Stimulated activated CD4-positive, alpha-beta T cell treated with anti-CD3 and anti-CD28 coated beads, Interleukin-4, amount 100 ng/mL, for 1 hour (primary cell): ENCODE measurements around the gene TLDC2.
"Not testable (repeated sequence)": the region's sequence is repeated elsewhere in the genome, so short reads cannot be mapped to it uniquely, and the experiment has no call there.

ENCODE experiments used
- DNase-seq: peaks from one replicate; pipeline ENCODE4 v3.0.0-alpha.2; 2020

TLDC2 gene

DNA sequence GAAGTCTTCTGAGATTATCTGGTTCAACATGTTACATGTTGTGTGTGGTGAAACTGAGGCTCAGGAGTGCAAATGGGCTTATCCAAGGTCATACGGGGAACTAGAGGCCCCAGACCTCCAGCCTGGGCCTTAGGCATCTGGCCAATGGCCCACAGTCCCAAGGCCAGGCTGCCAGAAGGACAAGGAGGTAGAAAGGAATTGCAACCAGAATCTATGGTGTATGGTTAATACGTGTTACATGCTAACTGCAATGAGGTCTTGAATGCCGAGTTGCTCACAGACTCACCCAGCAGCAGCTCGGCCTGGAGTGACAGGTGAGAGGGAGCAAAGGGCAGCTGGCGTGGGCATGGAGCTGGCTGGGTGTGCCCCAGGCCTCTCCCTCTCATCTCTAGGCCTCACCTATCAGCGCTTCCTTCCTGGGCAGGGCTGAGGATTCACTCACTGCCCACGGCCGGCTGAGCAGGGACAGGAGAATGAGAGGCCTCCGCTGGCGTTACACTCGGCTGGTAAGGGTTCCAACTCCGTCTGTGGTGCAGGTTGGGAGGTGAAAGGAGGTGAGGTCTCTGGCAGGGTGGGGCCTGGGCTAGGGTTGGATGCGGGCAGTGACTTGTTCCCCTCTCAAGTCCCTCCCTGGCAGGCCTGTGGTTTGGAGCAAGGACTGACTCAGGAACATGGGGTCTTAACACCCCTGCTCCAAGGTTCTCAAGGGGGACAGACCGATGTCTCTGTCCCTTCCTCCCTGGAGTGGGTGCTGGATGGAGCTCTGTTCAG is at the start of gene TLDC2:
TSS of gene TLDC2 (plus strand) at position 437 of the 771 bp plus-strand sequence. CDS start at position 474, 37 bp downstream.
- no peak for DNase-seq

DNA sequence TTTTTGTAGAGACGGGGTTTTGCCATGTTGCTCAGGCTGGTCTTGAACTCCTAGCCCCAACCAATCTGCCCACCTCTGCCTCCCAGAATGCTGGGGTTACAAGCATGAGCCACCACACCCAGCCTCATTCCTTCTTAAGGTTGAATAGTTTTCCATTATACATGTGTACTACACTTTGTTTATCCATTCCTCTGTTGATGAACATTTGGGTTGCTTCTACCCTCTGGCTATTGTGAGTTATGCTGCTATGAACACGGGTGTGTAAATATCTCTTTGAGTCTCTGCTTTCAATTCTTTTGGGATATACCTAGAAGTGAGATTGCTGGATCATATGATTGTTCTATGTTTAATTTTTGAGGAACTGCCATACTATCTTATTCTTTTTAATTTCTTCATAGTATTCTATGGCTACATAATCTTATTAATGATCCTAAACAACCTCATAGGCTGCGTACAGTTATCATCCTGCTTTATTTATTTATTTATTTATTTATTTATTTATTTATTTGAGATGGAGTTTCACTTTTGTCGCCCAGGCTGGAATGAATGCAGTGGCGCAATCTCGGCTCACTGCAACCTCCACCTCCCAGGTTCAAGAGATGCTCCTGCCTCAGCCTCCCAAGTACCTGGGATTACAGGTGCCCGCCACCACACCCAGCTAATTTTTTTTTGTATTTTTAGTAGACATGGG is 49.2 kb upstream of the TLDC2 start:
- DNase-seq, result no peak

DNA sequence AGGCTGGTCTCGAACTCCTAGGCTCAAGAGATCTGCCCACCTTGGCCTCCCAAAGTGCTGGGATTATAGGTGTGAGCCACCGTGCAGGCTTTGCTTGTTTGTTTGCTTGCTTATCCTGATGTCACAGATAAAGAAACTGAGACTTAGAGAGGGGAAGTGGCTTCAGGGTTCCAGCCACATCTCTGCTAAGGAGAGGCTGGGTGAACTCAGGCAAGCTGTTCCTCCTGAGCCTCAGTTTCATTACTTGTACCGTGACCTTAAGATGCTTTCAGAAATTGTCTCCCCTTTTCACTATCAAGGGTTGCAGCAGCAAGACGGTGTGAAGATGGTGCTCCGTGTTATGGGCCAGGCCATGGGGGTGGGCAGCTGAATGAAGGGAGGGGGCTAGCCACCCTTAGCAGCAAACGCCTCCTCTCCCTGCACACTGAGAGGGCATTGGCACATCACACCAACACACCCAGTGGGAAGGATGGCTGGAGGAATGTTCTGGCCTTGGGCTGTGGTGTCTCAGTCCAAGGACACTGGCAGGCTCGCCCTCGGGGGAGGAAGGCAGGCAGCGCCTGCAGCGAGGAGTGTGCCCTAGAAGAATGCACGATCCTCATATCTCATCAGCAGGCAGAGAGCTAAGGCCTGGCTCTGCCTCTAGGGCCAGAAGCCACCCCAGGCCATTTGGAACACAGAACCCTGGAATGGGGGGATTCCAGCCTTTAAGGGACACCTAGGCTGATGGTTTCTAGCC is 48.2 kb upstream of the TLDC2 start:
- no peak for DNase-seq

DNA sequence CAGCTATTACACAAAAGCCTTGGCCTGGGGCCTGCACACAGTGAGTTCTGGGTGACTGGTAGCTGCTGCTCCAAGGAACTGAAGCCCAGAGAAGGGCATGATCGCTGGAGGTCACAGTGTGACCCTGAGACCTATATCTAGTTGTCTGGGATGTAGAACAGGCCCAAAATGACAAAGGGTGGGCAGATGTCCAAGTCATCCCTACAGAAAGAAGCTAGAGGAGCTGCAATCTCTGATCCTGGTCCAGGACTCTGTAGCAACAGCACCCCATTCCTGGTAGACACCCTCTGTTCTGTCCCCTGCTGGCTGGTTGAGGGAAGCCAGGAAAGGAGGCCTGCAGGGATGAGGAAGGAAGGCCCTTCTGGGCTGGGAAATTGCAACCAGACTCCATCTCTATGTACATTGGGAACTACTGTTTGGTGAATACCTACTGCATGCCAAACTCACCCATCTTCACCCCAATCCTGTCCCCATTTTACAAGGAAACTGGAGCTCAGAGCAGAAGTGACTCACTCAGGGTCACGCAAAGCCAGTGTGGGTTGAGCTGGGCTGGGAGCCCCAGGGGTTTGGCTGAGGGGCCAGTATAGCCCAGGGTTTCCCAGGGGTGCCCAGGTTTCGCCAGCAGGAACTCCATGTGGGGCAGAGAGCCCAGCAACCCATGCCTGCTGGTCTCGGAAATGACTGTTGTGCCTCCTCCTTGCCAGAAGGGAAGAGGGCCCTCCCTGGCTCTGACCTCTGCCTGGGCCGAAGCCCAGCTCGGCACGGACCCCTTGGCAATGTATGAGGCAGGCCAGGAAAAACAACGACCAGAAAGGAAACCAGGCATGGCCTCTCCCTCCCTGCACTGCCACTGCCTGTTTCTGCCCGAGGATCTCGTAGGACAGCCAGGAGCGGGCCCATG is 44.9 kb upstream of the TLDC2 start:
- DNase-seq, result no peak

DNA sequence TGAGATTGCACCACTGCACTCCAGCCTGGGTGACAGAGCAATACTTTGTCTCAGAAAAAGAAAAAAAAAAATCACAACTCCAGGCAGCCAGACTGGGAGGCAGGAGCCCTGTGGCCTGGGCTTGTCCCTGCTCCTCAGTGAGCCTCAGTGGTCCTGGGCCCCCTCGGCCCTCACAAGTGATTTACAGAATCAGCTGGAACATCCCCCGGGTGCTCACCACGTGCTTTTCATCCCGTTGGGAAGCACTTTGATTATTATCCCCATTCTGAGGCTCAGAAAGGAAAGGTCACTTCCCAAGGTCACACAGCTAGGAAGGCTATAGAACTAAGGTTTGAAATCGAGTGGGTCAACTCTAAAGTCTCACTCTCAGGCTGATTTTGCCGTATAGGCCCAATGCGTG is 43.1 kb upstream of the TLDC2 start:
- no peak for DNase-seq

DNA sequence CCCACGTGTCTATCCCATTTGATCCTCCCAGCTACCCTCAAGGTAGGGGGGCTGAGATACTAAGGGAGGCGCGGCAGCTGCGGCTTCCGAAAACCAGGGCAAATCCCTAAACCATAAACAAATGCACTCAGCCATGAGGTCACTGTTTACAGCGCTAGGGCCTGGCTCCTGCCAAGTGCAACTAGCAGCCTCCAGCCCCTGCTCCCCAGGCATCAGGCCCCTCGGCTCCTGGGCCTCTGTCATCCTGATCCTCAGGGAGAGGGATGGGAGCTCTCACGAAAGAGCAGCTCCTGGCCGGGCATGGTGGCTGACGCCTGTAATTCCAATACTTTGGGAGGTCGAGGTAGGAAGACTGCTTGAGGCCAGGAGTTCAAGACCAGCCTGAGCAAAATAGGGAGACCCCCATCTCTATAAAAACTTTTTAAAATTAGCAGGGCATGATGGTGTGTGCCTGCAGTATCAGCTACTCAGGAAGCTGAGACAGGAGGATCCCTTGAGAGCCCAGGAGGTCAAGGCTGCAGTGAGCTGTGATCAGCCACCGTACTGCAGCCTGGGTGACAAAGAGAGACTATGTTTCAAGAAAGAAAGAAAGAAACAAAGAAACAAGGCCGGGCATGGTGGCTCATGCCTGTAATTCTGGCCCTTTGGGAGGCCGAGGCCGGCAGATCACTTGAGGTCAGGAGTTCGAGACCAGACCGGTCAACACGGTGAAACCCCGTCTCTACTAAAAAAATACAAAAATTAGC is 42.5 kb upstream of the TLDC2 start:
- no peak for DNase-seq

DNA sequence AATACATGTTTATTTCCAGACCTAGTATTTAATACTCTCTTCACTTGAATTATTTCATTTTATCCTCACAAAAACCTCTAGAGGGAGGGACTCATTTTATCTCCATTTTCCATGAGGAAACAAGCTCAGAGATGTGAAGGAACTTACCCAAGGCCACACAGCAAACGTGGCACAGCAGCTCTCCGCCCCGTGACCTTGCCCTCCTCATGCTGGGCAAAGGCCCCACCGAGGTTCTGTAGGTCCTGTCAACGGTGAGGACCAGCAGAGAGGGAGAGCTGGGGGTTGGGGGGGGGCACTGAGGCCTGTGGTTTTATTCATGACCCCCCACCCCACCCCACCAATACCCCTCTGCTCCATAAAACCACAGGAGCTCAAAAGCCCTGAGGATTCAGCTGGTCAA is 40.9 kb upstream of the TLDC2 start:
- DNase-seq, result no peak

DNA sequence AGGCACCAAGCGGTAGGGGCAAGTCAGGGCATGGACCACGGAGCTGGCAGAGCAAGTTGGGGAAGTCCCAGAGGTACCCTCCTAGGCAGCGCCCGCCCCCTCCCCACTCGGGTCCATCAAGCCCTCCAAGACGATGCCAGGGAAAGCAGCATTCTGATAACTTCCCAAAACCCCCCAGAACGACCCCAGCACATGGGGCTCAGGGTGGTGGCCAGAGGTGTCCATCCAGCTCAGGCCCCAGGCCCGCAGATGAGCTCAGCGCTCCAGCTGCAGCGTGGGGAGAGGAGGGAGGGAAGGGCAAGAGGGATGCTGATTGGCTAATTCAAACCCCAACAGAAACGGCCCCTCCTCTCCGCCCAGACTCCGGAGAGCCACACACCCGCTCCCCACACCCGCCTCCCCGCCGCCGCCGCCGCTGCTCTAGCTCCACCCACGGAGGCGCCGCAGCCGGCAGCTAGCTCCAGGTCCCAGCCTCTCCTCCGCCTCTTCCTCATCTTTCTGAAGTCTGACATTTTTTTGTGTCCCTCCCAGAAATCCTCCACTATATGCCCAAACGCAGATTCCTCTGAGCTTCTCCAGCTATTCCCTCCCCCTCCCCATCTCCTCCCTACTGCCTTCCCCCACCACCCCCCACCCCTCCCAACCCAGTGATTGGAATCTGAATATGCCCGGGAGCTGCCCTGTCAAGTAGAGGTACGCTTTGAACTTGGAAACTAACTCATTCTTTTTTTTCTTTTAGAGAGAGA is 40.3 kb upstream of the TLDC2 start:
- peak; percentile 78 for DNase-seq

DNA sequence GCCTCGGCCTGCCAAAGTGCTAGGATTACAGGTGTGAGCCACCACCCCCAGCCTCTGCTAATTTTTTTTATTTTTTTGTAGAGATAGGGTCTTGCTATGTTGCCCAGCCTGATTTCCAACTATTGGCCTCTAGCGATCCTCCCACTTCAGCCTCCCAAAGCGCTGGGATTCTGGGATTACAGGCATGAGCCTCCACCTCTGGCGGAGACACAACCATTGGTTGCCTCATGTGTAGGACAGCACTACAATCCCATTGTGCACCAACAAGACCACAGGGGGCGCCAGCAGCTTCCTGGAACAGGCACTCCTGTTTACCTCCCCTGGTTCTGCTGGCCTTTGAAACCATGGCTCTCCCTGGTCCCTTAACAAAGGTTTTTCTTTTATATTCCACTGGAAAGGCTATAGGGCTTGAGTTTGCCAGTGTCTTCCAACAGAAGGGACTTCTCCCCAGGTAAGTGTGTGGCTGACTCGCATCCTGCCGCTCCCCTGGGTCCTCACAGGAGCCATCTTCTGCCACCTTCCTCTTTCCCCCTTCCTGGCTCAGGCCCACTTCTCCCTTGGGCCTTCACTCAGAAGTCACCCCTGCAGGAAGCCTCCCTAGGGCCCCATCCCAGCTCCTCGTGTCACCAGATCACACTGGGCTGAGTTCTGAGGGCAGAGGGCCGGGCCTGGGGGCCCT is 39.2 kb upstream of the TLDC2 start:
- peak; percentile 51 for DNase-seq

DNA sequence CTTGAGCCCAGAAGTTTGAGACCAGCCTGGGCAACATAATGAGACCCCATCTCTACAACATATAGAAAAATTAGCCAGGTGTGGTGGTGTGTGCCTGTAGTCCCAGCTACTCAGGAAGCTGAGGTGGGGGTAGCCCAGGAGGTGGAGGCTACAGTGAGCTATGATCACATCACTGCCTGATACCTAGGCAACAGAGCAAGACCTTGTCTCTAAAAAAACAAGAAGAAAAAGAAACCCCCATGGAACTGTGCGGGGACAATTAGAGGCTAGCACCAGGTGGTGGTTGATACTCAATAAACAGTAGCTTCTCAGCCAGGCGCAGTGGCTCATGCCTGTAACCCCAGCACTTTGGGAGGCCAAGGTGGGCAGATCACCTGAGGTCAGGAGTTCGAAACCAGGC is 37.6 kb upstream of the TLDC2 start:
- DNase-seq, result not testable (repeated sequence)

DNA sequence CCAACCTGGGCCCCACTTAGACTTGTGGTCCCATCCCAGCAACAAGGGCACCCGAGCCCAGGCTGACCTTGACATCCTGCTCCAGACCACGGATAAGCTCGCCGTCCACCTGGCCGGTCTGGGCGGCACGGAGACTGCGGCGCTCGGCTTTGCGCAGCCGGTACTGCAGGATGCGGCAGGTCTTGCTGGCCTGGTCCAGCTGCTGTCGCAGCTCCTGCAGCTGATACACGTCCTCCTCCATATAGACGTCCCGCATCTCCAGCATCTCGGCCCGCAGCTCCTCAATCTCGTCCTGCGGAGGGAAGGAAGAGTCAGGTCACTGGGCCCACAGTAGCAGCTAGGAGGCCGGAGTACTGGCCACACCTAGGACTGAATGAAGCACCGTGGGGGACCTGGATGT is 36.8 kb upstream of the TLDC2 start:
- DNase-seq, result no peak

DNA sequence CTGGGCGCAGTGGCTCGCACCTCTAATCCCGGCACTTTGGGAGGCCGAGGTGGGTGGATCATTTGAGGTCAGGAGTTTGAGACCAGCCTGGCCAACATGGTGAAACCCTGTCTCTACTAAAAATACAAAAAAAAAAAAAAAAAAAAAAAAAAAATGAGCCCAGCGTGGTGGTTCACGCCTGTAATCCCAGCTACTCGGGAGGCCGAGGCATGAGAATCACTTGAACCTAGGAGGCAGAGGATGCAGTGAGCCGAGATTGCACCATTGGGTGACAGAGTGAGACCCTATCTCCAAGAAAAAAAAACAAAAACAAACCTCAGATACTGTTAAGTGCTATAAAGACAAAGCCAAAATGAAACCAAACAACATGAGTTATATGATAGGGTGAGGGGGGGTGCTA is 34.9 kb upstream of the TLDC2 start:
- not testable (repeated sequence) for DNase-seq

DNA sequence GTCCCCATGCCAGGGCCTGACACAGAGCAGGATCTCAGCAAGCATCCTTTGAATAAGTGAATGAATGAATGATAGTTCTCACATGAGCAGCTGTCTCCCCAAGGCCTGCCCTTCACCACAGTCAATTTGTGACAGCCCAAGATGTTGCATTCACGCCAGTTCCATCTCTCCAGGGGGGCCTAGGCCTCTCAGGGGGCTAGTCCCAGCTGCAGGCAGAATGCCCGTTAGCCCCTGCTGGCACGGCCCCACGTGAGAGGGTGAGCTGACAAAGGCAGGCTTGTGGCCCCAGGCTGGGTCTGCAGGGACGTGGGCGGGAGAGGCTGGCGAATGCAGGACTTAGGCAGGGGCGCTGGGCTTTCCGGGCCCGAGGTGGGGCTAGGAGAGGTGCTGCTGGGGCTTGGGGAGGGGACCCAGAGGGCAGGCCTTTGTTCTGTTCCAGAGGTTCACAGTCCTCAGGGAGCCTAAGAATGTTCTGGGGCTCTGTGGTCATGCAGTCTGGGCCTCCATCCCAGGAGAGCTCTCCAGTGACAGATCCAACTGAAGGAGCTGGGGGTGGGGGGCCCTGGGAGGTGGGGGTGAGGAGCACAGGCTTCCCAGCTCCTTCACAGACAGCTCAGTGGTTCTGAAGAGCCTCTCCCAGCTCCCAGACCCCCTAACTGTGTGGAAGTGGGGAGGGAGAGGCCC is 30.5 kb upstream of the TLDC2 start:
- no peak for DNase-seq

DNA sequence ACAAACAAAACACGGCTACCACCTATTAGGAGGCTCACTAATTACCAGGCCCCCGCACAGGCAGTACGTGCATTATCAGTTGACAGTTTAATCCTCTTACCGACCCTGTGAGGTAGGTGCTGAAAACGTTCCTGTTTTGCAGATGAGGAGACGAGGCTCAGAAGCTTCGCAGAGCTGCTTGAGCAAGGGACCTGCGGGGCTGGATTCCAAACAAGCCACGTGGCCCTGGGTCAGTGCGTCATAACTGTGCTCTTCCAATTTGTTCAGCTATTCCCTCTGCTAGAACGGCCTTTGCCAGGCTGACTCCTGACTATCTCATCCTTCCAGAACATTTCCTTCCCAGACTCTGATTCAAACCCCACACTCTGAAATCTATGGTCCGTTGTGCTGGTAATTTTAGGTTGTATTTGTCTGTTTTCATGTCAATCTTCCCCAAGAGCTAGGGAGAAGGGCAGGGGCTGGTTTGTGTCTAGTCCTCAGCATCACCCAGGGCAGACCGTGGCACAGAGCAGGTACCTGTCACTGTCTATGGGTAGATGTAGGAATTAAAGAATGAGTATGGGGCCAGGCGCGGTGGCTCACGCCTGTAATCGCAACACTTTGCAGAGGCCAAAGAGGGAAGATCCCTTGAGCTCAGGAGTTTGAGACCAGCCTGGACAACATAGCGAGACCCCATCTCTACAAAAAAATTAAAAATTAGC is 28.8 kb upstream of the TLDC2 start:
- DNase-seq, result no peak

DNA sequence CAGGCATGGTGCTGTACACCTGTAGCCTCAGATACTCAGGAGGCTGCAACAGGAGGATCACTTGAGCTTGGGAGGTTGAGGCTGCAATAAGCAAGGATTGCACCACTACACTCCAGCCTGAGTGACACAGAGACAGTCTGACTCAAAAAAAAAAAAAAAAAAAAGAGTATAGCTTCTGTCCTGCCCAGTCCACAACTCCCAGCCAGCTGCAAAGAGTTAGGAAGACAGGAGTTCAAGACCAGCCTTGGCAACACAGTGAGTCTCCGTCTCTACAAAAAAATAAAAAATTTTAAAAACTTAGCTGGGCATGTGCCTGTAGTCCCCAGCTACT is 28.3 kb upstream of the TLDC2 start:
- no peak for DNase-seq

DNA sequence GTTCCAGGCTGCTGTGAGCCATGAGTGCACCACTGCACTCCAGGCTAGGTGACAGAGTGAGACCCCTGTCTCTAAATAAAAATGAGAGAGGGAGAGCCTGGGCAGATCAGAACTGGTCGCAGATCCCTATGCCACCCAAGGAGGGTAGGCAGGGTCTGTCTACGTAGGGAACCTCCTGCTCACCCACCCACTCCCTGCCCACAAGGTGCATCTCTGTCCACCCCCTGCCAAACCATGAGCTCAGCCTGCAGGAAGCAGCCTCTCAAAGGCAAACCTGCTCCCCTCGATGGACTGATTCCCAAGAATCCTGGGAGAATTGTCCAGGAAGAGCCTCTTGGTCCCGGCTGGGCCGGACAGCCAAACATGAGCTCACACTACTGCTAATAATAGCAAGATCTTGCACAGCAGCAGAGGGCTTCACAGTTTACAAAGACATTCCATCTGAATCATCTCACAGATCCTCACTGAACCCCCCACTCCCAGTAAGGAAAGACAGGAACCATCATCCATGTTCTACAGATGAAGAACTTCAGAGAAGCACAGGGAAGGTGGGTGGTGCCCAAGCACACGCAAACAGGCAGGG is 27.8 kb upstream of the TLDC2 start:
- no peak for DNase-seq

DNA sequence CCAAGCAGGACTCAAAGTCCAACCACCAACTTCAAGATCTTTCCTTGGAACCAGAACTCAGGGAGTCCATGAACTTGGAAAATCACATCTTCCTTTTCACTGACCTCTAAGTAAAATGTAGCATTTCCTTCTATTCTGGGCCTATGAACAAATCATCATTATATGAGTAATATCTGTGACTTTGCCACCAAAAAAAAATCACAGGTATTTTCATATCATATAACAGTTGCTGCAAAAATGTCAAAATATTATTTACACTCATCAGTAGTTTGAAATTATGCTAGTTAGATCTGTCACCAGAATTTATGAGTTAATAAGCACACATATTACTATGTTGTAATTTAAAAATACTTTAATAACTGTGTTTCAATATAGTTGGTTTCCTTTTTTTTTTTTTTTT is 27.3 kb upstream of the TLDC2 start:
- no peak for DNase-seq

DNA sequence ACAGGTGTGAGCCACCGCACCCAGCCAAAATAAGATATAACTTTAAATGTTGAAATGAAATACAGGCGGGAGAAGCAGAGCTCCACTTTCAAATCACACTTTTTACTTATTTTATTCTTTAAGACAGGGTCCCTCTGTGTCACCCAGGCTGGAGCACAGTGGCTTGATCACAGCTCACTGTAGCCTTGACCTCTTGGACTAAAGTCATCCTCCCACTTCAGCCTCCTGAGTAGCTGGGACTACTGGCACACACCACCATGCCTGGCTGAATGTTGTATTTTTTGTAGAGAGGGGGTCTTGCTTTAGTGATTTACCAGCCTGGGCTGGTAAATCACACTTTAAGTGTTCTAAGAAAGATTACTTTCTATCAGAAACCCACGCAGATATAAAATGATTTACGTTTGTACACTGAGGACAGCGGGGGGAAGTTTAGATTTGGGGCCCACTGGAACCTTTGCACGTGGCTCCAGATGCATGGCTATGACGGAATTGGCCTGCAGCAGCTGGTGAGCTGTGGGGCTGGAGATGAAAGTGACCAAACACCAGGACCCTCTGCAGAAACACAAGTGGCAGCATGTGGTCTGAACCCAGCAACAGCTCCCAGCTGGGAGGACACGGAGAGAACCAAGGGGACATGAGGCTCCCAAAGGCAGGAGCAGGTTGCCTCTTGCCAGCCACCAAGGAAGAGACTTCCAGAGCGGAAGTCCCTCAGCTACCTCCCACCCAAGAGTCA is 26.4 kb upstream of the TLDC2 start:
- DNase-seq, result no peak
